Keratinocyte (primary cell): ENCODE results near the gene RASD1. TPM values are rescaled to one million over a fixed set of nuclear protein-coding genes. Genes with fewer than 3 reads are reported as not detected.

Experiments used
- DNase-seq: peaks from one replicate; pipeline ENCODE4 v3.0.0-alpha.2; 2011; ENCODE audit warnings: low read depth, missing footprints, low spot score
- FAIRE-seq: peaks from 2 replicates; lab custom pipeline; 2011; peaks lifted over from hg19 to GRCh38; lab: Jason Lieb, UNC
- H2AFZ ChIP-seq: 2 replicates; pipeline ENCODE4 v1.6.0; 2012; ENCODE audit warnings: low read length, control low read depth, inconsistent platforms; ENCODE audit not compliant: control insufficient read depth
- H3K27ac ChIP-seq: 2 replicates; pipeline ENCODE4 v1.5.1; 2011; ENCODE audit warnings: low read length; ENCODE audit not compliant: control insufficient read depth, insufficient read depth
- H3K27me3 ChIP-seq: 3 replicates; pipeline ENCODE4 v1.6.0; 2011; ENCODE audit warnings: low read length; ENCODE audit not compliant: control insufficient read depth, insufficient read depth; ENCODE audit errors: extremely low read depth
- H3K36me3 ChIP-seq, 2 experiments: 2 replicates in 1 of 2; 3 replicates in 1 of 2; pipeline ENCODE4 v1.5.1; 2011; ENCODE audit warnings: low read length in 2 of 2, mild to moderate bottlenecking in 1 of 2; ENCODE audit not compliant: control insufficient read depth in 2 of 2, insufficient read depth in 2 of 2; ENCODE audit errors: extremely low read depth in 1 of 2
- H3K4me1 ChIP-seq: 3 replicates; pipeline ENCODE4 v1.5.1; 2011; ENCODE audit warnings: low read length; ENCODE audit not compliant: control insufficient read depth, insufficient read depth; ENCODE audit errors: extremely low read depth
- H3K4me2 ChIP-seq: 3 replicates; pipeline ENCODE4 v1.6.0; 2011; ENCODE audit warnings: low read depth, low read length; ENCODE audit not compliant: control insufficient read depth, insufficient read depth; ENCODE audit errors: extremely low read depth
- H3K4me3 ChIP-seq, 3 experiments: fragments of 200-600 bp in 1 of 3; sonication (generic) in 1 of 3; 2 replicates in 2 of 3; 3 replicates in 1 of 3; pipeline ENCODE4 v1.5.1; 2011 to 2016; ENCODE audit warnings: low read length in 3 of 3, mild to moderate bottlenecking in 3 of 3, control low read depth in 2 of 3, inconsistent platforms in 1 of 3, low read depth in 1 of 3, mixed read lengths in 1 of 3, mixed run types in 1 of 3, moderate library complexity in 1 of 3; ENCODE audit not compliant: control insufficient read depth in 2 of 3, insufficient read depth in 2 of 3; ENCODE audit errors: extremely low read depth in 1 of 3
- H3K79me2 ChIP-seq: 2 replicates; pipeline ENCODE4 v1.6.0; 2012; ENCODE audit warnings: low read length; ENCODE audit not compliant: control insufficient read depth, insufficient read depth
- H3K9ac ChIP-seq: 3 replicates; pipeline ENCODE4 v1.6.0; 2011; ENCODE audit warnings: low read length; ENCODE audit not compliant: control insufficient read depth, insufficient read depth; ENCODE audit errors: extremely low read depth
- H3K9me1 ChIP-seq: 3 replicates; pipeline ENCODE4 v1.6.0; 2011; ENCODE audit warnings: low read length; ENCODE audit not compliant: control insufficient read depth, insufficient read depth; ENCODE audit errors: extremely low read depth
- H3K9me3 ChIP-seq: 2 replicates; pipeline ENCODE4 v1.5.1; 2012; ENCODE audit warnings: low read depth, low read length; ENCODE audit not compliant: control insufficient read depth
- H4K20me1 ChIP-seq: 3 replicates; pipeline ENCODE4 v1.6.0; 2011; ENCODE audit warnings: low read length; ENCODE audit not compliant: control insufficient read depth, insufficient read depth; ENCODE audit errors: extremely low read depth
- EZH2 ChIP-seq: IDR thresholded peaks from one replicate; pipeline ENCODE4 v1.6.1; 2012; ENCODE audit warnings: inconsistent platforms, mild to moderate bottlenecking, low read length, moderate library complexity
- dilution Hi-C: fragments of 300-500 bp; cut with MboI; formaldehyde crosslinking; loops from one replicate; pipeline ENCODE4 v1.7.0; 2020; ENCODE audit warnings: low sequenced_read_pairs; ENCODE audit not compliant: extremely low pct_ligation_motif_present
- polyA plus RNA-seq, 5 experiments: library from polyadenylated mRNA; depleted of rRNA in 3 of 5; stranded (reverse) in 3 of 5; stranded (forward) in 1 of 5; unstranded in 1 of 5; fragments of >200 nt; gene quantifications; 1 replicate in 1 of 5; 2 replicates in 3 of 5; 3 replicates in 1 of 5; pipeline versions ENCODE4 v1.2.1 to v1.2.3, GENCODE V29; 2011 to 2012; ENCODE audit warnings: missing spikeins in 2 of 5, low read depth in 1 of 5, low replicate concordance in 1 of 5
- TF ChIP-seq, protein P1 (sequence below), 3 experiments: IDR thresholded peaks in 1 of 3; conservative IDR thresholded peaks in 1 of 3; optimal IDR thresholded peaks in 1 of 3; 2 replicates in 2 of 3; 3 replicates in 1 of 3; pipeline versions ENCODE3 to v1.5.1; 2011; ENCODE audit warnings: low read length in 3 of 3, mild to moderate bottlenecking in 3 of 3, moderate library complexity in 2 of 3, control low read depth in 1 of 3, inconsistent platforms in 1 of 3; ENCODE audit not compliant: insufficient read depth in 2 of 3; ENCODE audit errors: extremely low read depth in 1 of 3

The RASD1 gene
- polyA plus RNA-seq, 1 donor (not counting 4 experiments of a cell fraction or from before 2014, with no cell fraction given), result 0.20 TPM

DNA sequence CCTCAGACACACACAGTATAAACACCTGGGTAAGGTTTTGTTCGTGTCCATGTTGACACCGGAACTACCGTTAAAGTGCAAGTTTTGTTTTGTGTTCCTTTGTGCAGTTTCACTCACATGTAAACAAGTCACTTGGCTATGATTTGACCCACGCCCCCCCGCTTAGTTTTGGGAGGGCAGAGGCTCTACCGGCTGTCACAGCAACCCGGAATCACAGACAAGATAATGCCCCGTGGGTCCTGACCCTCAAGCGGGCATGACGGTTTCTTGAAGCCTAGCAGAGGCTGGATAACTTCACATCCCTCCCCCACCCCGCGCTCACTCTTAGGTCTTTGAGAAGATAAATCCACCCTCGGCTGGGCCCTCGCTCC, 1.7 kb downstream of the RASD1 start:
- DNase-seq (no peak), FAIRE-seq (no peak)
- peaks cover 9% of the 10 kb centered on the region for H3K4me1 ChIP-seq
- H3K79me2 ChIP-seq, result no peaks in the 10 kb centered on the region
- H3K9me1 ChIP-seq, result no peaks in the 10 kb centered on the region
- H3K4me3 ChIP-seq, result no peak overlapping the region
- no peak overlapping the region for H2AFZ ChIP-seq
- H3K36me3 ChIP-seq, result peaks cover 11 to 13% of the 10 kb centered on the region in 2 experiments
- H3K27me3 ChIP-seq, result peaks cover 37% of the 10 kb centered on the region
- no peak for TF ChIP-seq EZH2
- TF ChIP-seq, protein P1, sequence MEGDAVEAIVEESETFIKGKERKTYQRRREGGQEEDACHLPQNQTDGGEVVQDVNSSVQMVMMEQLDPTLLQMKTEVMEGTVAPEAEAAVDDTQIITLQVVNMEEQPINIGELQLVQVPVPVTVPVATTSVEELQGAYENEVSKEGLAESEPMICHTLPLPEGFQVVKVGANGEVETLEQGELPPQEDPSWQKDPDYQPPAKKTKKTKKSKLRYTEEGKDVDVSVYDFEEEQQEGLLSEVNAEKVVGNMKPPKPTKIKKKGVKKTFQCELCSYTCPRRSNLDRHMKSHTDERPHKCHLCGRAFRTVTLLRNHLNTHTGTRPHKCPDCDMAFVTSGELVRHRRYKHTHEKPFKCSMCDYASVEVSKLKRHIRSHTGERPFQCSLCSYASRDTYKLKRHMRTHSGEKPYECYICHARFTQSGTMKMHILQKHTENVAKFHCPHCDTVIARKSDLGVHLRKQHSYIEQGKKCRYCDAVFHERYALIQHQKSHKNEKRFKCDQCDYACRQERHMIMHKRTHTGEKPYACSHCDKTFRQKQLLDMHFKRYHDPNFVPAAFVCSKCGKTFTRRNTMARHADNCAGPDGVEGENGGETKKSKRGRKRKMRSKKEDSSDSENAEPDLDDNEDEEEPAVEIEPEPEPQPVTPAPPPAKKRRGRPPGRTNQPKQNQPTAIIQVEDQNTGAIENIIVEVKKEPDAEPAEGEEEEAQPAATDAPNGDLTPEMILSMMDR (optimal IDR thresholded peaks at IDR 0.05 in 1 of 3, IDR thresholded peaks at IDR 0.05 in 1 of 3, conservative IDR thresholded peaks at IDR 0.05 in 1 of 3; ENCODE audit: extremely low read depth in 1 of 3, insufficient read depth in 2 of 3, low read length in 3 of 3), result no peak
- H3K9ac ChIP-seq, result no peak overlapping the region
- H4K20me1 ChIP-seq, result peaks cover 5% of the 10 kb centered on the region
- dilution Hi-C loops, result no loop called here
- no peak overlapping the region for H3K27ac ChIP-seq
- no peaks in the 10 kb centered on the region for H3K9me3 ChIP-seq
- no peak overlapping the region for H3K4me2 ChIP-seq

DNA sequence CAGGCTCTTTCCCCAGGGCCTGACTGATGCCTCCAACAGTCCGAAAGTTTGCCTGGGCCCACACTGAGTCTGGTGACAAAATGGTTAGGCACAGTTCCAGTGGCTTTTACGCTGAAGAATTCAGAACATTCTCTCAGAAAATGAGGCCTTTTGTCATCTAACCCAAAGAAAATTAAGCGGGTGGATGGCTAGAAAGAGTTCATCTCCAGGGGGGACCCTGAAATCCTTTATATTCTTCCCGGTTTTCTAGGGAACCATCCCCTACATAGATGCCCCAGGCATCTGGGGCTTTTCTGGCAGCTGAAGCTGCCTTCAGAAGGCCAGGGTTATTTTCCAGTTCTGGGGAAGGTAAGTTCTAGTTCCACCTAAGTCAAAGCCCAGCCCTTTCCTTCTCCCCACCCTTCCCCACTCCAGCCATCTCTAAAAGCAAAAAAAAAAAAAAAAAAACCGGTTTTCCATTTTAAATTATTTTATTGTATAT, 2.2 kb downstream of the RASD1 start:
- dilution Hi-C loops, result no loop called here
- Histone ChIP-seq H2AFZ (no peak overlapping the region), H3K4me3 (no peak overlapping the region), H4K20me1 (peaks cover 5% of the 10 kb centered on the region), H3K4me1 (peaks cover 9% of the 10 kb centered on the region), H3K27ac (no peak overlapping the region), H3K4me2 (no peak overlapping the region), H3K9me3 (no peaks in the 10 kb centered on the region), H3K9me1 (no peaks in the 10 kb centered on the region), H3K79me2 (no peaks in the 10 kb centered on the region), H3K9ac (no peak overlapping the region), H3K27me3 (peaks cover 33% of the 10 kb centered on the region), H3K36me3 (peaks cover 11 to 13% of the 10 kb centered on the region in 2 experiments)
- DNase-seq, result no peak
- no peak for FAIRE-seq
- TF ChIP-seq EZH2, result no peak
- TF ChIP-seq, protein P1 (optimal IDR thresholded peaks at IDR 0.05 in 1 of 3, IDR thresholded peaks at IDR 0.05 in 1 of 3, conservative IDR thresholded peaks at IDR 0.05 in 1 of 3; ENCODE audit: extremely low read depth in 1 of 3, insufficient read depth in 2 of 3, low read length in 3 of 3), result no peak
